Measurements from ENCODE around the gene ERCC1.
A peak's percentile ranks its signal among the peaks of the same experiment; 100 is the strongest.

Gene ERCC1

GRCh38 chr19:45443462-45444317 lies 20.0 kb upstream of the ERCC1 start:
- no peak for TF ChIP-seq CTCF (IDR thresholded peaks at IDR 0.05)
- Histone ChIP-seq H3K27me3 (ENCODE audit: control insufficient read depth, insufficient read depth, low read length) (no peaks in the 10 kb centered on the region), H3K79me2 (peaks cover 3% of the 10 kb centered on the region), H3K9me3 (ENCODE audit: control insufficient read depth, low read length) (no peaks in the 10 kb centered on the region), H3K27ac (peak overlapping the region; percentile 95), H2AFZ (peak overlapping the region; percentile 84), H3K36me3 (ENCODE audit: control insufficient read depth, insufficient read depth, low read length) (no peaks in the 10 kb centered on the region), H3K4me1 (peaks cover 15% of the 10 kb centered on the region), H3K4me3 (ENCODE audit: low read depth, low read length) (peak overlapping the region; percentile 65), H3K4me2 (ENCODE audit: low read length) (peak overlapping the region; percentile 89), H3K9ac (peak overlapping the region; percentile 39)

GRCh38 chr19:45442778-45443461 lies 19.2 kb upstream of the ERCC1 start:
- TF ChIP-seq CTCF (IDR thresholded peaks at IDR 0.05), result no peak
- peak overlapping the region; percentile 89 for H3K4me2 ChIP-seq (ENCODE audit: low read length)
- peaks cover 15% of the 10 kb centered on the region for H3K4me1 ChIP-seq
- H3K4me3 ChIP-seq (ENCODE audit: low read depth, low read length), result peak overlapping the region; percentile 65
- peaks cover 3% of the 10 kb centered on the region for H3K79me2 ChIP-seq
- peak overlapping the region; percentile 95 for H3K27ac ChIP-seq
- H3K9ac ChIP-seq, result no peak overlapping the region
- no peaks in the 10 kb centered on the region for H3K36me3 ChIP-seq (ENCODE audit: control insufficient read depth, insufficient read depth, low read length)
- H3K9me3 ChIP-seq (ENCODE audit: control insufficient read depth, low read length), result no peaks in the 10 kb centered on the region
- no peaks in the 10 kb centered on the region for H3K27me3 ChIP-seq (ENCODE audit: control insufficient read depth, insufficient read depth, low read length)
- H2AFZ ChIP-seq, result peak overlapping the region; percentile 84

GRCh38 chr19:45442408-45442777 lies 18.7 kb upstream of the ERCC1 start:
- no peak overlapping the region for H3K9ac ChIP-seq

GRCh38 chr19:45440873-45441654 lies 17.3 kb upstream of the ERCC1 start:
- Histone ChIP-seq H3K27ac (peak overlapping the region; percentile 87), H3K9me3 (ENCODE audit: control insufficient read depth, low read length) (no peaks in the 10 kb centered on the region), H3K79me2 (peaks cover 3% of the 10 kb centered on the region), H3K36me3 (ENCODE audit: control insufficient read depth, insufficient read depth, low read length) (no peaks in the 10 kb centered on the region), H3K4me1 (peaks cover 15% of the 10 kb centered on the region), H3K27me3 (ENCODE audit: control insufficient read depth, insufficient read depth, low read length) (no peaks in the 10 kb centered on the region), H3K4me3 (ENCODE audit: low read depth, low read length) (no peak overlapping the region), H2AFZ (peak overlapping the region; percentile 94), H3K4me2 (ENCODE audit: low read length) (no peak overlapping the region), H3K9ac (no peak overlapping the region)
- no peak for TF ChIP-seq CTCF (IDR thresholded peaks at IDR 0.05)

More at GRCh38 chr19:45442408-45442777, 18.7 kb upstream of the ERCC1 start:
- Histone ChIP-seq H3K27ac (peak overlapping the region; percentile 95), H3K4me3 (ENCODE audit: low read depth, low read length) (no peak overlapping the region), H3K9me3 (ENCODE audit: control insufficient read depth, low read length) (no peaks in the 10 kb centered on the region), H3K4me2 (ENCODE audit: low read length) (no peak overlapping the region), H2AFZ (no peak overlapping the region), H3K79me2 (peaks cover 3% of the 10 kb centered on the region), H3K27me3 (ENCODE audit: control insufficient read depth, insufficient read depth, low read length) (no peaks in the 10 kb centered on the region), H3K36me3 (ENCODE audit: control insufficient read depth, insufficient read depth, low read length) (no peaks in the 10 kb centered on the region), H3K4me1 (peaks cover 15% of the 10 kb centered on the region)
- no peak for TF ChIP-seq CTCF (IDR thresholded peaks at IDR 0.05)
